ENCODE results near the gene PACSIN1. TPM values are rescaled to one million over a fixed set of nuclear protein-coding genes. Genes with fewer than 3 reads are reported as not detected.

Gene PACSIN1
- total RNA-seq, 1 experiment from 2014 or later = 5.0 TPM

DNA sequence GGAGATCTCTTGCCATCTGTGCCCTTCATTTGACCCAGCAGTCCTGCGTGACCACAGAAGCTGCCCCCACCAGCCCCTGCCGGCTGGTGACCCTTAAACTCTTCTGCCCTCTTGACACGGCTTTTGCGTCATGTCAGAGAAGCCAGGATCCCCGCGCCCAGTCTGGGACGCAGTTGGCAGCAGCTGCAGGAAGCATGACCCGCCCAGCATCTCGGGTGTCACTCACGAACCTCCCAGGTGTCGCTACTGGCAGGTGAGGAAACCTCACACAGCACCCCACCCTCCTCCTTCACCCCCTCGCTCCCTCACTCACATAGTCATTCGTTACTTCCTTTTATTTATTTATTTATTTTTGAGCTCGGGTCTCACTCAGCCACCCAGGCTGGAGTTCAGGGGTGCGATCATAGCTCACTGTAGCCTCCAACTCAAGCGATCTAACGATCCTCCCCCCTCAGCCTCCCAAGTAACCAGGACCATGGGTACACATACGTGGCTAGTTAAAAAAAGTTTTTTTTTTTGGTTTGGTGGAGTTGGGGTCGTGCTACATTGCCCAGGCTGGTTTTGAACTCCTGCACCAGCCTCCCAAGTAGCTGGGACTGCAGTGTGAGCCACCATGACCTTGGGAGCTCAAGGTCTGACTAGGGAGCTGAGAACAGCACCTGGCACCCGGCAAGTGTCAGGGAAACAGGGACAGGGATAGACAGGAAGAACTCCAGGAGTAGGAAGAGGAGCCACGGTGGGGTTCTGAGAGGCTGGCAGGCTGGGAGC lies 104.4 kb downstream of the PACSIN1 start:
- BruUV-seq (replicated peaks) = no TSS peak
- ChIA-PET CTCF (no interaction called here), POLR2A (no interaction called here), RAD21 (ENCODE audit: low non-redundant PET in 1 of 2, low total read pairs in 2 of 2, uncharacterized antibody in 2 of 2, unreplicated experiment in 2 of 2) (no interaction called here)
- intact Hi-C loops (cut with micrococcal nuclease) = no loop called here
- DNase-seq (ENCODE audit: low read depth, low spot score) = no peak
- ATAC-seq = no peak
- H3K9me3 ChIP-seq (ENCODE audit: control insufficient read depth in 1 of 2, insufficient read depth in 1 of 2, low read depth in 1 of 2, low read length in 2 of 2) = no peaks in the 10 kb centered on the region
- no peak for TF ChIP-seq ZNF274 (IDR thresholded peaks at IDR 0.05; ENCODE audit: low read depth, low read length)
- TF ChIP-seq, protein P1, sequence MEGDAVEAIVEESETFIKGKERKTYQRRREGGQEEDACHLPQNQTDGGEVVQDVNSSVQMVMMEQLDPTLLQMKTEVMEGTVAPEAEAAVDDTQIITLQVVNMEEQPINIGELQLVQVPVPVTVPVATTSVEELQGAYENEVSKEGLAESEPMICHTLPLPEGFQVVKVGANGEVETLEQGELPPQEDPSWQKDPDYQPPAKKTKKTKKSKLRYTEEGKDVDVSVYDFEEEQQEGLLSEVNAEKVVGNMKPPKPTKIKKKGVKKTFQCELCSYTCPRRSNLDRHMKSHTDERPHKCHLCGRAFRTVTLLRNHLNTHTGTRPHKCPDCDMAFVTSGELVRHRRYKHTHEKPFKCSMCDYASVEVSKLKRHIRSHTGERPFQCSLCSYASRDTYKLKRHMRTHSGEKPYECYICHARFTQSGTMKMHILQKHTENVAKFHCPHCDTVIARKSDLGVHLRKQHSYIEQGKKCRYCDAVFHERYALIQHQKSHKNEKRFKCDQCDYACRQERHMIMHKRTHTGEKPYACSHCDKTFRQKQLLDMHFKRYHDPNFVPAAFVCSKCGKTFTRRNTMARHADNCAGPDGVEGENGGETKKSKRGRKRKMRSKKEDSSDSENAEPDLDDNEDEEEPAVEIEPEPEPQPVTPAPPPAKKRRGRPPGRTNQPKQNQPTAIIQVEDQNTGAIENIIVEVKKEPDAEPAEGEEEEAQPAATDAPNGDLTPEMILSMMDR (IDR thresholded peaks at IDR 0.05 in 2 of 3, conservative IDR thresholded peaks at IDR 0.05 in 1 of 3; ENCODE audit: borderline replicate concordance in 1 of 3, insufficient read depth in 1 of 3, low read depth in 2 of 3, low read length in 2 of 3) = no peak
- no peak overlapping the region for H2AFZ ChIP-seq (ENCODE audit: low read depth, low read length, poor library complexity, severe bottlenecking)
- H3K4me3 ChIP-seq (replicated peaks in 1 of 2; ENCODE audit: low read depth in 1 of 2, low read length in 2 of 2) = no peak overlapping the region
- H3K4me1 ChIP-seq (ENCODE audit: control insufficient read depth in 1 of 2, insufficient read depth in 2 of 2, low read length in 2 of 2) = peaks cover 0 to 21% of the 10 kb centered on the region in 2 experiments; a peak in 2 of 4 replicates
- H4K20me1 ChIP-seq (ENCODE audit: insufficient read depth) = no peaks in the 10 kb centered on the region
- no peaks in the 10 kb centered on the region for H3K27me3 ChIP-seq (ENCODE audit: insufficient read depth, low read length)
- no peaks in the 10 kb centered on the region for H3K79me2 ChIP-seq (ENCODE audit: insufficient read depth, low read length)
- no peaks in the 10 kb centered on the region for H3K36me3 ChIP-seq (ENCODE audit: control insufficient read depth in 1 of 2, insufficient read depth in 2 of 2, low read length in 2 of 2)
- no peak overlapping the region for H3K9ac ChIP-seq (ENCODE audit: low read length)
- no peak overlapping the region for H3K4me2 ChIP-seq (ENCODE audit: low read length)
- no peak overlapping the region for H3K27ac ChIP-seq (ENCODE audit: low read depth, low read length)
- no peaks in the 10 kb centered on the region for H3K9me2 ChIP-seq (ENCODE audit: insufficient read depth)

DNA sequence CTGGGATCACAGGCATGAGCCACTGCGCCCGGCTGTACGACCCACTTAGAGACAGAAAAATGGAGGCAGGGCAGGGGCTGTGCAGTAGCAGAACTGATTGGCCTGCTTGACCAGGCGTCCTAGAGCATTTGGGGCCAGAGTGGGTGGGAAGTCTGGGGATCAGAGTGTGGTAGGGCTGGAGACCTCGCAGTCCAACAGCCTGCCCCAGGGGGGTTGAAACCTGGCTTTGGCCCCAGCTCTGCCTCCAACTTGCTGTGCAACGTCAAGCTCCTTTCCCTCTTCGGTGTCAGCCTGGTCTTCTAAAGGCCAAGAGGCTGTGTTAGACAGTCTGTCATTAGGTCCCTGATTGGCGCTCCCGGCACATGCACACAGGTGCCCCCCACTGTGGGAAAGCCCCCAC lies 105.5 kb downstream of the PACSIN1 start:
- H3K36me3 ChIP-seq (ENCODE audit: control insufficient read depth in 1 of 2, insufficient read depth in 2 of 2, low read length in 2 of 2) = no peaks in the 10 kb centered on the region
- no TSS peak for BruUV-seq (replicated peaks)
- no peak overlapping the region for H3K9ac ChIP-seq (ENCODE audit: low read length)
- ChIA-PET CTCF (no interaction called here), RAD21 (ENCODE audit: low non-redundant PET in 1 of 2, low total read pairs in 2 of 2, uncharacterized antibody in 2 of 2, unreplicated experiment in 2 of 2) (no interaction called here), POLR2A (no interaction called here)
- H3K27me3 ChIP-seq (ENCODE audit: insufficient read depth, low read length) = no peaks in the 10 kb centered on the region
- H3K9me3 ChIP-seq (ENCODE audit: control insufficient read depth in 1 of 2, insufficient read depth in 1 of 2, low read depth in 1 of 2, low read length in 2 of 2) = no peaks in the 10 kb centered on the region
- ATAC-seq = no peak
- H4K20me1 ChIP-seq (ENCODE audit: insufficient read depth) = no peaks in the 10 kb centered on the region
- no peak overlapping the region for H3K4me3 ChIP-seq (replicated peaks in 1 of 2; ENCODE audit: low read depth in 1 of 2, low read length in 2 of 2)
- intact Hi-C loops (cut with micrococcal nuclease) = no loop called here
- no peaks in the 10 kb centered on the region for H3K9me2 ChIP-seq (ENCODE audit: insufficient read depth)
- no peak overlapping the region for H3K27ac ChIP-seq (ENCODE audit: low read depth, low read length)
- no peak overlapping the region for H2AFZ ChIP-seq (ENCODE audit: low read depth, low read length, poor library complexity, severe bottlenecking)
- DNase-seq (ENCODE audit: low read depth, low spot score) = no peak
- H3K4me2 ChIP-seq (ENCODE audit: low read length) = no peak overlapping the region
- no peaks in the 10 kb centered on the region for H3K79me2 ChIP-seq (ENCODE audit: insufficient read depth, low read length)
- peaks cover 0 to 21% of the 10 kb centered on the region in 2 experiments; a peak in 2 of 4 replicates for H3K4me1 ChIP-seq (ENCODE audit: control insufficient read depth in 1 of 2, insufficient read depth in 2 of 2, low read length in 2 of 2)
- TF ChIP-seq EZH2phosphoT487 (IDR thresholded peaks at IDR 0.05; ENCODE audit: borderline replicate concordance) (no peak), FOSL1 (IDR thresholded peaks at IDR 0.05; ENCODE audit: low read depth) (no peak), ELF1 (IDR thresholded peaks at IDR 0.05; ENCODE audit: borderline replicate concordance, low read depth) (no peak), EGR1 (IDR thresholded peaks at IDR 0.05; ENCODE audit: low read depth) (no peak), TCF7L2 (IDR thresholded peaks at IDR 0.05; ENCODE audit: borderline replicate concordance, extremely low read depth, insufficient read depth, insufficient read length) (no peak), SP1 (IDR thresholded peaks at IDR 0.05; ENCODE audit: low read depth) (no peak), POLR2A (IDR thresholded peaks at IDR 0.05; ENCODE audit: borderline replicate concordance, extremely low read depth, insufficient read depth, insufficient read length) (no peak), POLR2AphosphoS5 (IDR thresholded peaks at IDR 0.05; ENCODE audit: low read depth, low read length) (no peak), SIN3A (IDR thresholded peaks at IDR 0.05; ENCODE audit: low read depth) (no peak), EZH2 (IDR thresholded peaks at IDR 0.05) (no peak), ZNF274 (IDR thresholded peaks at IDR 0.05; ENCODE audit: low read depth, low read length) (no peak), CEBPB (IDR thresholded peaks at IDR 0.05; ENCODE audit: low read depth) (no peak), CBX3 (IDR thresholded peaks at IDR 0.05; ENCODE audit: low read depth) (no peak)
- TF ChIP-seq, protein P2, sequence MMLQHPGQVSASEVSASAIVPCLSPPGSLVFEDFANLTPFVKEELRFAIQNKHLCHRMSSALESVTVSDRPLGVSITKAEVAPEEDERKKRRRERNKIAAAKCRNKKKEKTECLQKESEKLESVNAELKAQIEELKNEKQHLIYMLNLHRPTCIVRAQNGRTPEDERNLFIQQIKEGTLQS (IDR thresholded peaks at IDR 0.05) = no peak
- TF ChIP-seq, protein P3, sequence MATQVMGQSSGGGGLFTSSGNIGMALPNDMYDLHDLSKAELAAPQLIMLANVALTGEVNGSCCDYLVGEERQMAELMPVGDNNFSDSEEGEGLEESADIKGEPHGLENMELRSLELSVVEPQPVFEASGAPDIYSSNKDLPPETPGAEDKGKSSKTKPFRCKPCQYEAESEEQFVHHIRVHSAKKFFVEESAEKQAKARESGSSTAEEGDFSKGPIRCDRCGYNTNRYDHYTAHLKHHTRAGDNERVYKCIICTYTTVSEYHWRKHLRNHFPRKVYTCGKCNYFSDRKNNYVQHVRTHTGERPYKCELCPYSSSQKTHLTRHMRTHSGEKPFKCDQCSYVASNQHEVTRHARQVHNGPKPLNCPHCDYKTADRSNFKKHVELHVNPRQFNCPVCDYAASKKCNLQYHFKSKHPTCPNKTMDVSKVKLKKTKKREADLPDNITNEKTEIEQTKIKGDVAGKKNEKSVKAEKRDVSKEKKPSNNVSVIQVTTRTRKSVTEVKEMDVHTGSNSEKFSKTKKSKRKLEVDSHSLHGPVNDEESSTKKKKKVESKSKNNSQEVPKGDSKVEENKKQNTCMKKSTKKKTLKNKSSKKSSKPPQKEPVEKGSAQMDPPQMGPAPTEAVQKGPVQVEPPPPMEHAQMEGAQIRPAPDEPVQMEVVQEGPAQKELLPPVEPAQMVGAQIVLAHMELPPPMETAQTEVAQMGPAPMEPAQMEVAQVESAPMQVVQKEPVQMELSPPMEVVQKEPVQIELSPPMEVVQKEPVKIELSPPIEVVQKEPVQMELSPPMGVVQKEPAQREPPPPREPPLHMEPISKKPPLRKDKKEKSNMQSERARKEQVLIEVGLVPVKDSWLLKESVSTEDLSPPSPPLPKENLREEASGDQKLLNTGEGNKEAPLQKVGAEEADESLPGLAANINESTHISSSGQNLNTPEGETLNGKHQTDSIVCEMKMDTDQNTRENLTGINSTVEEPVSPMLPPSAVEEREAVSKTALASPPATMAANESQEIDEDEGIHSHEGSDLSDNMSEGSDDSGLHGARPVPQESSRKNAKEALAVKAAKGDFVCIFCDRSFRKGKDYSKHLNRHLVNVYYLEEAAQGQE (IDR thresholded peaks at IDR 0.05; ENCODE audit: low read depth) = no peak
